GM12801 (cell line): ENCODE measurements around the gene NPAS3.

ENCODE experiments used
- CTCF ChIP-seq: IDR thresholded peaks from one replicate; pipeline ENCODE4 v1.5.1; 2011; ENCODE audit warnings: control low read depth; ENCODE audit not compliant: insufficient read length; ENCODE audit errors: extremely low read depth

Gene NPAS3

DNA sequence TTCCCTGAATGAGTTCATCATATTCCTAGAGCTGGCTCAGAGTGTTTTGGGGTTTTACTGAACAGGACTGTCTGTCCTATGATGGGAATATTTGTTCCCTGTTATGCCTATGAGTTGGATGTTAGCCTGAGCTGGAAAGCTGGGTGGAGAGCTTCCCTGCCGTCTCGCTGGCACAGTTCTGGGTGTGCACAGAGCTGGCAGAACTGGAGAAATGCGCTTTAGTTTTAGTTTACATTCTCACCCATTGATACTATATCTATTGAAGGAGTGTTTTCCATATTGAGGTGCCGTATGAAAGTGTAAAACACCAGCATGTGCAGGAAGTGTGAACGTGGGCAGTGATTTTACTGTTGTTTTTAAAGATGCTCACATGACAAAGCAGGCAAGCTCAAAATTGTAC, 549.9 kb downstream of the NPAS3 start:
- no peak for TF ChIP-seq CTCF

GRCh38 chr14:33490555-33490954, 551.9 kb downstream of the NPAS3 start:
- no peak for TF ChIP-seq CTCF

- no peak for TF ChIP-seq CTCF
These were observed 552.4 kb downstream of the NPAS3 start for GRCh38 chr14:33491112-33491511.

GRCh38 chr14:33492491-33492890, 553.8 kb downstream of the NPAS3 start:
- TF ChIP-seq CTCF = no peak

DNA sequence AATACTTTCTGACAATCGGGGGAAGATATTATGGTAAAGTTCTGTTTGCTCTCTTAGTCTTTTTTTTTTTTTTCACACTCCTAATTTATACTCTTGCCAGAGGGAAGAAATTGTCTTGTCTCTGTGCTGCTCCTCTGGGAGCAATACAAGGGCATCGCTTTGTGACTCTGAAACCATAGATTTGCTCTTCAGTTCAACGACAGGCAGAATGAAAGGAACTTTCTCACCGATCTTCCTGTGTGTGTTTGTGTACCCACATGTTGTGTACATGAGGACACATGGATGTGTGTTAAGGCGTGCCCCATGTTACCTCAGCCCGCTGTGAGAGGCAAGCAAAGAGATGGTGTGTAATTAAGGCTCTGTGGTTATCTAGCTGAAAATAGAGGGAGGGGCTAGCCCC, 554.6 kb downstream of the NPAS3 start:
- no peak for TF ChIP-seq CTCF

DNA sequence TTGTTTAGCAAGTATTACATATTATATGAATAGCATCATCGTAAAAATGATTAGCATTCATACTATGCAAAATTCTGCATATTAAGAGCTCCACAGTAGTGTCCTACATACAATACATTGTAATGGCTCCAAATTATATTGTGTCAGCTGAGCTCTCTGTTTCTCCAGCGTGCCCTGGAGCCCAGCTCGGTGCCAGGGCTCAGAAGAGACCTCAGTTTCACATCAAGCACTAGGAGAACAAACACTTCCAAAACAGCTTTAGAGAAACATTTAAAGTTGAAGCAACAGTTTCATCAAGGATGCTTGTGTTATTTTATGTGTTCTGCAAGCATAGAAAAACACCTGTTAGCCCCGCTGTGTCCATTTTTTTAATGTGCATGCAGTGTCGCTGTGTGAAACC, 555.3 kb downstream of the NPAS3 start:
- no peak for TF ChIP-seq CTCF

GRCh38 chr14:33499687-33500086, 561.0 kb downstream of the NPAS3 start:
- no peak for TF ChIP-seq CTCF
